ENCODE results near the gene TIMP2.
"Not testable (repeated sequence)": the region's sequence is repeated elsewhere in the genome, so short reads cannot be mapped to it uniquely, and the experiment has no call there.

Gene TIMP2

GRCh38 chr17:78946131-78946530, 20.9 kb upstream of the TIMP2 start:
- no peaks in the 10 kb centered on the region for H3K4me1 Mint-ChIP-seq (ENCODE audit: low read depth)
- no peak overlapping the region for H3K4me3 Mint-ChIP-seq
- H3K27ac Mint-ChIP-seq = no peak overlapping the region
- H3K27me3 Mint-ChIP-seq = no peaks in the 10 kb centered on the region
- H3K36me3 Mint-ChIP-seq (ENCODE audit: low read depth) = no peaks in the 10 kb centered on the region
- H3K9me3 Mint-ChIP-seq = peaks cover 10% of the 10 kb centered on the region

GRCh38 chr17:78945455-78945854, 20.3 kb upstream of the TIMP2 start:
- H3K4me1 Mint-ChIP-seq (ENCODE audit: low read depth); H3K27me3 Mint-ChIP-seq; H3K36me3 Mint-ChIP-seq (ENCODE audit: low read depth); H3K27ac Mint-ChIP-seq; H3K4me3 Mint-ChIP-seq; H3K9me3 Mint-ChIP-seq: not testable (repeated sequence)

GRCh38 chr17:78944956-78945355, 19.8 kb upstream of the TIMP2 start:
- no peaks in the 10 kb centered on the region for H3K4me1 Mint-ChIP-seq (ENCODE audit: low read depth)
- no peaks in the 10 kb centered on the region for H3K27me3 Mint-ChIP-seq
- H3K9me3 Mint-ChIP-seq = peaks cover 2% of the 10 kb centered on the region
- H3K4me3 Mint-ChIP-seq = no peak overlapping the region
- no peak overlapping the region for H3K27ac Mint-ChIP-seq
- H3K36me3 Mint-ChIP-seq (ENCODE audit: low read depth) = no peaks in the 10 kb centered on the region

- no peak overlapping the region for H3K4me3 Mint-ChIP-seq
- H3K27me3 Mint-ChIP-seq = no peaks in the 10 kb centered on the region
- no peak overlapping the region for H3K27ac Mint-ChIP-seq
- H3K9me3 Mint-ChIP-seq = no peaks in the 10 kb centered on the region
- no peaks in the 10 kb centered on the region for H3K4me1 Mint-ChIP-seq (ENCODE audit: low read depth)
- no peaks in the 10 kb centered on the region for H3K36me3 Mint-ChIP-seq (ENCODE audit: low read depth)
Observed at GRCh38 chr17:78944026-78944425, 18.8 kb upstream of the TIMP2 start.

- H3K9me3 Mint-ChIP-seq = no peaks in the 10 kb centered on the region
- H3K36me3 Mint-ChIP-seq (ENCODE audit: low read depth) = no peaks in the 10 kb centered on the region
- no peak overlapping the region for H3K4me3 Mint-ChIP-seq
- H3K27ac Mint-ChIP-seq = no peak overlapping the region
- no peaks in the 10 kb centered on the region for H3K27me3 Mint-ChIP-seq
- no peaks in the 10 kb centered on the region for H3K4me1 Mint-ChIP-seq (ENCODE audit: low read depth)
Observed at GRCh38 chr17:78940708-78941107, 15.5 kb upstream of the TIMP2 start.

- Mint-ChIP-seq H3K4me1 (ENCODE audit: low read depth) (no peaks in the 10 kb centered on the region), H3K27ac (no peak overlapping the region), H3K36me3 (ENCODE audit: low read depth) (no peaks in the 10 kb centered on the region), H3K9me3 (no peaks in the 10 kb centered on the region), H3K4me3 (no peak overlapping the region), H3K27me3 (no peaks in the 10 kb centered on the region)
Observed at GRCh38 chr17:78940258-78940657, 15.1 kb upstream of the TIMP2 start.

- H3K4me1 Mint-ChIP-seq (ENCODE audit: low read depth) = no peaks in the 10 kb centered on the region
- no peaks in the 10 kb centered on the region for H3K9me3 Mint-ChIP-seq
- no peak overlapping the region for H3K27ac Mint-ChIP-seq
- H3K36me3 Mint-ChIP-seq (ENCODE audit: low read depth) = no peaks in the 10 kb centered on the region
- no peaks in the 10 kb centered on the region for H3K27me3 Mint-ChIP-seq
- no peak overlapping the region for H3K4me3 Mint-ChIP-seq
Observed at GRCh38 chr17:78939615-78940014, 14.4 kb upstream of the TIMP2 start.

- Mint-ChIP-seq H3K27ac (no peak overlapping the region), H3K4me1 (ENCODE audit: low read depth) (peaks cover 8% of the 10 kb centered on the region), H3K36me3 (ENCODE audit: low read depth) (no peaks in the 10 kb centered on the region), H3K27me3 (no peaks in the 10 kb centered on the region), H3K4me3 (no peak overlapping the region), H3K9me3 (no peaks in the 10 kb centered on the region)
Observed at GRCh38 chr17:78937561-78937960, 12.4 kb upstream of the TIMP2 start.

GRCh38 chr17:78935419-78936323, 10.5 kb upstream of the TIMP2 start:
- Mint-ChIP-seq H3K27me3 (no peaks in the 10 kb centered on the region), H3K4me3 (no peak overlapping the region), H3K27ac (no peak overlapping the region), H3K4me1 (ENCODE audit: low read depth) (peaks cover 8% of the 10 kb centered on the region), H3K9me3 (no peaks in the 10 kb centered on the region), H3K36me3 (ENCODE audit: low read depth) (no peaks in the 10 kb centered on the region)

GRCh38 chr17:78934681-78935418, 9.7 kb upstream of the TIMP2 start:
- Mint-ChIP-seq H3K4me1 (ENCODE audit: low read depth) (peaks cover 8% of the 10 kb centered on the region), H3K27ac (peak overlapping the region; percentile 55), H3K4me3 (no peak overlapping the region), H3K9me3 (no peaks in the 10 kb centered on the region), H3K27me3 (no peaks in the 10 kb centered on the region), H3K36me3 (ENCODE audit: low read depth) (no peaks in the 10 kb centered on the region)

- H3K4me1 Mint-ChIP-seq (ENCODE audit: low read depth) = peaks cover 8% of the 10 kb centered on the region
- H3K27me3 Mint-ChIP-seq = no peaks in the 10 kb centered on the region
- no peaks in the 10 kb centered on the region for H3K9me3 Mint-ChIP-seq
- H3K36me3 Mint-ChIP-seq (ENCODE audit: low read depth) = no peaks in the 10 kb centered on the region
- no peak overlapping the region for H3K4me3 Mint-ChIP-seq
- H3K27ac Mint-ChIP-seq = peak overlapping the region; percentile 55
Observed at GRCh38 chr17:78933959-78934568, 8.9 kb upstream of the TIMP2 start.

GRCh38 chr17:78933025-78933958, 8.1 kb upstream of the TIMP2 start:
- Mint-ChIP-seq H3K4me3 (no peak overlapping the region), H3K9me3 (no peaks in the 10 kb centered on the region), H3K4me1 (ENCODE audit: low read depth) (peaks cover 8% of the 10 kb centered on the region), H3K27ac (no peak overlapping the region), H3K27me3 (no peaks in the 10 kb centered on the region), H3K36me3 (ENCODE audit: low read depth) (no peaks in the 10 kb centered on the region)

- no peaks in the 10 kb centered on the region for H3K9me3 Mint-ChIP-seq
- no peaks in the 10 kb centered on the region for H3K36me3 Mint-ChIP-seq (ENCODE audit: low read depth)
- peaks cover 8% of the 10 kb centered on the region for H3K27me3 Mint-ChIP-seq
- peaks cover 8% of the 10 kb centered on the region for H3K4me1 Mint-ChIP-seq (ENCODE audit: low read depth)
- H3K27ac Mint-ChIP-seq = no peak overlapping the region
- no peak overlapping the region for H3K4me3 Mint-ChIP-seq
Observed at GRCh38 chr17:78929908-78930775, 5.0 kb upstream of the TIMP2 start.
